OCI-LY1 (cell line): Measurements from ENCODE around the gene RBM20.

Source experiments
- EZH2 ChIP-seq: fragments of 200-600 bp; sonication (generic), shearing (Covaris generic); IDR thresholded peaks from 2 replicates; pipeline ENCODE4 v1.8.0; 2017; ENCODE audit warnings: borderline replicate concordance, mixed run types, mild to moderate bottlenecking, antibody characterized with exemption, low read length, moderate library complexity, mixed read lengths
- TF ChIP-seq, protein P1 (sequence below): fragments of 200-600 bp; sonication (generic), shearing (Covaris generic); IDR thresholded peaks from 2 replicates; pipeline ENCODE4 v1.5.1; 2017; ENCODE audit warnings: mild to moderate bottlenecking, antibody characterized with exemption, low read length, moderate library complexity, mixed read lengths

DNA sequence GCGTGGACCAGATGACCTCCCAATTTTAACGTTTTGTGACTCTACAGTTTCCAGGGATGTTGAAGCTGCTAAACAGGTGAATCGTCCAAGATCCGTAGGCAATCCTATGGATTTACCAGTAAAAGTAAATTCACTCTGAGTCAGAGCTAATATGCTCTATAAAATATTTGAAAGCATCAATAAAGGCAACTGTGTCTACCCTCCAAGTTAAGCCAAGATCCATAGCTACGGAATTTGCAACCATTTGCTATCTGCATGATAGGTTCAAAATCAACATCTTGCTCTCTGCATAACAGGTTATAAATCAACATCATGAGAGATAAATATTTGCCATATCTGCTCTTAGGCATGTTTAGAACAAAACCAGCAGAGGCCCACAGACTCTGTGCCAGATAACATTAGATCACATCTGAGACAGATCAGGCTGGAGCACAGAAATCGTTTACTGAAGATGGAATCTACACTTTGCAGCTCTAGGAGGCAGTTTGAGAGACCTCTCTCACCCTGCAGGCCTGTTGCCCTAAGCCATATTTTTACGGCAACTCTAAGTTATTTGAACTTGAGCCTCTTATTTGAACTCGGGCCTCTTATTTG, 146.9 kb downstream of the RBM20 start:
- TF ChIP-seq, protein P1, sequence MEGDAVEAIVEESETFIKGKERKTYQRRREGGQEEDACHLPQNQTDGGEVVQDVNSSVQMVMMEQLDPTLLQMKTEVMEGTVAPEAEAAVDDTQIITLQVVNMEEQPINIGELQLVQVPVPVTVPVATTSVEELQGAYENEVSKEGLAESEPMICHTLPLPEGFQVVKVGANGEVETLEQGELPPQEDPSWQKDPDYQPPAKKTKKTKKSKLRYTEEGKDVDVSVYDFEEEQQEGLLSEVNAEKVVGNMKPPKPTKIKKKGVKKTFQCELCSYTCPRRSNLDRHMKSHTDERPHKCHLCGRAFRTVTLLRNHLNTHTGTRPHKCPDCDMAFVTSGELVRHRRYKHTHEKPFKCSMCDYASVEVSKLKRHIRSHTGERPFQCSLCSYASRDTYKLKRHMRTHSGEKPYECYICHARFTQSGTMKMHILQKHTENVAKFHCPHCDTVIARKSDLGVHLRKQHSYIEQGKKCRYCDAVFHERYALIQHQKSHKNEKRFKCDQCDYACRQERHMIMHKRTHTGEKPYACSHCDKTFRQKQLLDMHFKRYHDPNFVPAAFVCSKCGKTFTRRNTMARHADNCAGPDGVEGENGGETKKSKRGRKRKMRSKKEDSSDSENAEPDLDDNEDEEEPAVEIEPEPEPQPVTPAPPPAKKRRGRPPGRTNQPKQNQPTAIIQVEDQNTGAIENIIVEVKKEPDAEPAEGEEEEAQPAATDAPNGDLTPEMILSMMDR = no peak
- TF ChIP-seq EZH2 = no peak
